ENCODE data around the gene NDUFC1. TPM values are rescaled to one million over a fixed set of nuclear protein-coding genes. Genes with fewer than 3 reads are reported as not detected.
"Not testable (repeated sequence)": the region's sequence is repeated elsewhere in the genome, so short reads cannot be mapped to it uniquely, and the experiment has no call there.

The NDUFC1 gene
- total RNA-seq, 2 experiments from 2014 or later = 43.4 to 44.2 TPM

DNA sequence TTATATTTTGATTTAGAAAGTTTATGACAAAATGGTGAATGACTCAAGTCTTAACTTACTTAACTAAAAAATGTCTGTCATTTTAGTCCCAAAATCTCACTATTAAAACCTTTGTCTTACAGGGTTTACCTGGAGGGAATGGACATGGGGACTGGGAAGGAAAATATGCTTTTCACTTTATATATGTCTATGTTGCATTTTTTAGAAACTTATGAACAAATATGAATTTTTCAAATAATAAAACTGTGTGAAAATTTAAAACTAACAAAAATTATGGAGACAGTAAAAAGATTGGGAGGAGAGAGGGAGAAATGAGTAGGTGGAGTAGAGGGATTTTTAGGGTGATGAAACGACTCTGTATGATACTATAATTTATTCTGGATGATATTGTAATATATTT is 28.4 kb downstream of the NDUFC1 start:
- H3K4me3 Mint-ChIP-seq = no peak overlapping the region
- intact Hi-C loops (cut with micrococcal nuclease) = no loop called here
- CTCF ChIA-PET = no interaction called here
- no peak for DNase-seq
- H3K4me1 Mint-ChIP-seq (ENCODE audit: low read depth) = peaks cover 2% of the 10 kb centered on the region
- H3K36me3 Mint-ChIP-seq (ENCODE audit: low read depth) = no peaks in the 10 kb centered on the region
- H3K27ac Mint-ChIP-seq = no peak overlapping the region
- no peaks in the 10 kb centered on the region for H3K9me3 Mint-ChIP-seq
- peaks cover 22% of the 10 kb centered on the region for H3K27me3 Mint-ChIP-seq (ENCODE audit: low read depth)

GRCh38 chr4:139267301-139267700 is 35.0 kb downstream of the NDUFC1 start:
- no peaks in the 10 kb centered on the region for H3K27me3 Mint-ChIP-seq (ENCODE audit: low read depth)
- H3K4me3 Mint-ChIP-seq = peak overlapping the region; percentile 52
- H3K4me1 Mint-ChIP-seq (ENCODE audit: low read depth) = peaks cover 18% of the 10 kb centered on the region
- no peak overlapping the region for H3K27ac Mint-ChIP-seq
- H3K36me3 Mint-ChIP-seq (ENCODE audit: low read depth) = no peaks in the 10 kb centered on the region
- no peak for DNase-seq
- H3K9me3 Mint-ChIP-seq = no peaks in the 10 kb centered on the region
- intact Hi-C loops (cut with micrococcal nuclease) = loop anchor here (2.0 to 5.0 kb wide), 3 partner anchors 38 to 830 kb away; no protein-coding TSS in a partner anchor
- CTCF ChIA-PET = interaction anchor here (1.3 to 2.6 kb wide), 2 partner anchors 29 to 237 kb away, joined by 5 to 16 read pairs; no protein-coding TSS in a partner anchor

GRCh38 chr4:139266583-139267257 is 35.6 kb downstream of the NDUFC1 start:
- no peaks in the 10 kb centered on the region for H3K27me3 Mint-ChIP-seq (ENCODE audit: low read depth)
- peak; percentile 91 for DNase-seq
- H3K27ac Mint-ChIP-seq = peak overlapping the region; percentile 60
- intact Hi-C loops (cut with micrococcal nuclease) = loop anchor here (1.0 to 5.0 kb wide), 13 partner anchors 14 to 831 kb away; partner anchors contain the start of genes MGARP, NDUFC1, NOCT and RAB33B
- CTCF ChIA-PET = interaction anchor here (0.7 to 2.6 kb wide), 8 partner anchors 10 to 236 kb away, joined by 3 to 16 read pairs (median 4); no protein-coding TSS in a partner anchor
- peaks cover 18% of the 10 kb centered on the region for H3K4me1 Mint-ChIP-seq (ENCODE audit: low read depth)
- no peaks in the 10 kb centered on the region for H3K9me3 Mint-ChIP-seq
- no peaks in the 10 kb centered on the region for H3K36me3 Mint-ChIP-seq (ENCODE audit: low read depth)
- peak overlapping the region; percentile 52 for H3K4me3 Mint-ChIP-seq

DNA sequence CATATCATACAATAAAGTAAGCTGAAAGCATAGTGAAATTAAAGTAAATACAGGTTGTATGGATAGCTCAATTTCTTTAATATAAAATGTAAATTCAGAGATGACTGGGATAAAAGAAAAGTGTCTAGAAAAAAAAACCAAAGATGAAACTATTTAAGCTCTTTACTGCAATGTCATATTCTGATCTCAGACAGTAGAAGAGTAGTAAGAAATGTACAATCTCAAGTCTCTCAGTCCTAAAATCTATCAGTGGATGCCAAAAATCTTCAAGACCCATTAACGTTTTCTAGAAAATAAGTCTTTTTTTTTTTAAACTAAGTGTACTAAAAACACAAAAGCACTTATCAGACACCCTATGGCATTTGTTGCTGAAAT is 36.1 kb downstream of the NDUFC1 start:
- CTCF ChIA-PET = interaction anchor here (0.6 to 2.6 kb wide), 10 partner anchors 10 to 236 kb away, joined by 3 to 16 read pairs (median 3); no protein-coding TSS in a partner anchor
- Mint-ChIP-seq H3K27ac (peak overlapping the region; percentile 60), H3K4me3 (peak overlapping the region; percentile 52), H3K9me3 (no peaks in the 10 kb centered on the region), H3K27me3 (ENCODE audit: low read depth) (no peaks in the 10 kb centered on the region), H3K4me1 (ENCODE audit: low read depth) (peaks cover 18% of the 10 kb centered on the region), H3K36me3 (ENCODE audit: low read depth) (no peaks in the 10 kb centered on the region)
- intact Hi-C loops (cut with micrococcal nuclease) = loop anchor here (1.0 to 5.0 kb wide), 13 partner anchors 14 to 831 kb away; partner anchors contain the start of genes MGARP, NDUFC1, NOCT and RAB33B
- no peak for DNase-seq

DNA sequence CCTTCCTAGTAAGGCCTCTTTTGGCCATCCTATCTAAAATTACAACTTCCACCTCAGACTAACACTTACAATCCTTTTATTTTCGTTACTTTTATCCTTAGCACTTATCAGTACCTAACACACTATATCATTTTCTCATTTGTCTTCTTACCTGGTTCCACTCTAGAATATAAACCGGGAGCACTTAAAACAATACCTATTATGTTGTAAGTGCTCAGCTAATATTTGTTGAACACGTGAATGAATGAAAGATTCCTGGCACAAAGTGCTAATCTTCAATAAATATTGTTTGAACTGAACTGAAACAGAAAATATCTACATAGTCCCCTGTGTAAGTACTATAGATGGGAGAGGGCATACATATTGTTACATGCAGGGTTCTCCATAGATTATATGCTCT is 36.6 kb downstream of the NDUFC1 start:
- H3K27me3 Mint-ChIP-seq (ENCODE audit: low read depth) = no peaks in the 10 kb centered on the region
- CTCF ChIA-PET = interaction anchor here (0.6 to 2.6 kb wide), 7 partner anchors 9 to 201 kb away, joined by 3 to 16 read pairs (median 3); no protein-coding TSS in a partner anchor
- intact Hi-C loops (cut with micrococcal nuclease) = loop anchor here (1.0 to 5.0 kb wide), 13 partner anchors 15 to 832 kb away; partner anchors contain the start of genes MGARP, NDUFC1, NOCT and RAB33B
- no peaks in the 10 kb centered on the region for H3K9me3 Mint-ChIP-seq
- DNase-seq = no peak
- H3K36me3 Mint-ChIP-seq (ENCODE audit: low read depth) = no peaks in the 10 kb centered on the region
- H3K27ac Mint-ChIP-seq = no peak overlapping the region
- no peak overlapping the region for H3K4me3 Mint-ChIP-seq
- H3K4me1 Mint-ChIP-seq (ENCODE audit: low read depth) = peaks cover 18% of the 10 kb centered on the region

GRCh38 chr4:139256349-139256748 is 45.9 kb downstream of the NDUFC1 start:
- intact Hi-C loops (cut with micrococcal nuclease) = no loop called here
- Mint-ChIP-seq H3K4me3 (no peak overlapping the region), H3K27me3 (ENCODE audit: low read depth) (peaks cover 2% of the 10 kb centered on the region), H3K27ac (no peak overlapping the region), H3K9me3 (no peaks in the 10 kb centered on the region), H3K36me3 (ENCODE audit: low read depth) (no peaks in the 10 kb centered on the region), H3K4me1 (ENCODE audit: low read depth) (no peaks in the 10 kb centered on the region)
- CTCF ChIA-PET = interaction anchor here (0.7 kb wide), 1 partner anchor 10 kb away, joined by 3 read pairs; no protein-coding TSS in a partner anchor
- no peak for DNase-seq

DNA sequence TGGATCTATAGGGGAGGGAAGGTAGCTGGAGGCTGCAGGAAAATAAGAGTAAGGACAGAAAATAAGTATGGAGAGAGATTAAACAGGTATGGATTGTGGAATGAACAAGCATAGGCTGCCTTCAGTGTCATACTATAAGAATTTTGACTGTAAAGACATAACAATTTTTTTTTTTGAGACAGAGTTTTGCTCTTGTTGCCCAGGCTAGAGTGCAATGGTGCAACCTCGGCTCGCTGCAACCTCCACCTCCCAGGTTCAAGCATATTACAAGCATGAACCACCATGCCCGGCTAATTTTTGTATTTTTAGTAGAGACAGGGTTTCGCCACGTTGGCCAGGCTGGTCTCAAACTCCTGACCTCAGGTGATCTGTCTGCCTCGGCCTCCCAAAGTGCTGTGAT is 46.7 kb downstream of the NDUFC1 start:
- H3K27ac Mint-ChIP-seq; intact Hi-C loops (cut with micrococcal nuclease); H3K4me1 Mint-ChIP-seq (ENCODE audit: low read depth); H3K9me3 Mint-ChIP-seq; H3K27me3 Mint-ChIP-seq (ENCODE audit: low read depth); CTCF ChIA-PET; H3K36me3 Mint-ChIP-seq (ENCODE audit: low read depth); H3K4me3 Mint-ChIP-seq; DNase-seq: not testable (repeated sequence)

- Mint-ChIP-seq H3K36me3 (ENCODE audit: low read depth) (no peaks in the 10 kb centered on the region), H3K4me1 (ENCODE audit: low read depth) (no peaks in the 10 kb centered on the region), H3K27me3 (ENCODE audit: low read depth) (no peaks in the 10 kb centered on the region), H3K9me3 (no peaks in the 10 kb centered on the region), H3K27ac (no peak overlapping the region), H3K4me3 (no peak overlapping the region)
- intact Hi-C loops (cut with micrococcal nuclease) = no loop called here
- no peak for DNase-seq
- CTCF ChIA-PET = interaction anchor here (0.9 to 1.4 kb wide), 2 partner anchors 22 to 43 kb away, joined by 3 to 6 read pairs; no protein-coding TSS in a partner anchor
Observed at GRCh38 chr4:139253713-139254112, 48.6 kb downstream of the NDUFC1 start.

GRCh38 chr4:139253046-139253445 is 49.2 kb downstream of the NDUFC1 start:
- Mint-ChIP-seq H3K27me3 (ENCODE audit: low read depth) (no peaks in the 10 kb centered on the region), H3K9me3 (no peaks in the 10 kb centered on the region), H3K36me3 (ENCODE audit: low read depth) (no peaks in the 10 kb centered on the region), H3K27ac (no peak overlapping the region), H3K4me1 (ENCODE audit: low read depth) (no peaks in the 10 kb centered on the region), H3K4me3 (no peak overlapping the region)
- intact Hi-C loops (cut with micrococcal nuclease) = no loop called here
- DNase-seq = no peak
- CTCF ChIA-PET = interaction anchor here (0.6 to 1.4 kb wide), 3 partner anchors 14 to 44 kb away, joined by 3 to 6 read pairs (median 3); no protein-coding TSS in a partner anchor

DNA sequence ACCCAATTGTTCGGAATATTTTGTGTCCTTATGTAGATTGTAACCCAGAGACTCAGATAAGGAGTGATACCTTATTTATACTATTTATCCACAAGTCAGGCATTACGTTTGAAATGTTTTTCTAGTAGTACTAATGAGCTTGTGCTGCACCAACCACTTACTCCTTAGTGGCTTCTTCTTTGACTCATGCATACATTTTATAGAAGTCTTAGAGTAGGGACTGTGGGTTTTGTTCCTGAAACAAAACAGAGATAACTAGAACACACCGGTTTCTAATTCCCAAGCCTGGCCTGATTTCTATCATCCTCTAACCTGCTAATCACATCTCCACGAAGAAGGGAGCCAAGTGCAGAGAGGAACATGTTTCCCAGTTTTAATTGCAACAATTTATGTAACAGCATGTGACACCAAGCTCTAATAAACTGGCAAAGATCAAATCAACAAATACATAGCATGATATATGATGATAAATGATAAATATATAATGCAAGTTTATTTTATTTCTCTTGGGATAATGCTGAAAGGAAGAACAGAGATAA is 54.5 kb downstream of the NDUFC1 start:
- H3K36me3 Mint-ChIP-seq (ENCODE audit: low read depth) = no peaks in the 10 kb centered on the region
- DNase-seq = no peak
- no peak overlapping the region for H3K4me3 Mint-ChIP-seq
- intact Hi-C loops (cut with micrococcal nuclease) = no loop called here
- no peaks in the 10 kb centered on the region for H3K4me1 Mint-ChIP-seq (ENCODE audit: low read depth)
- no peaks in the 10 kb centered on the region for H3K27me3 Mint-ChIP-seq (ENCODE audit: low read depth)
- H3K27ac Mint-ChIP-seq = no peak overlapping the region
- no peaks in the 10 kb centered on the region for H3K9me3 Mint-ChIP-seq
- CTCF ChIA-PET = interaction anchor here (0.7 kb wide), 1 partner anchor 1011 kb away, joined by 3 read pairs; no protein-coding TSS in a partner anchor

DNA sequence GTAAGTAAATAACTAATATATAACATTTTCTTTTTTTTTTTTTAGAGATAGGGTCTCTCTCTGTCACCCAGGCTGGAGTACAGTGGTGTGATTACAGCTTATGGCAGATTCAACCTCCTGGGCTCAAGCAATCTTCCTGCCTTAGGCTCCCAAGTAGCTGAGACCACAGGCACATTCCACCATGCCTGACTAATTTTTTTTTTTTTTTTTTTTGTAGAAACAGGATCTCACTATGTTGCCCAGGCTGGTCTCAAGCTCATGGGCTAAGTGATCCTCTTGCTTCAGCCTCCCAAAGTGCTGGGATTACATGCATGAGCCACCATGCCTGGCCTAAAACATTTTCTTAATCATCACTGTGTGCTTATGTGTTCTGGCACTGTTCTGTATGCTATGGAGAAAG is 55.0 kb downstream of the NDUFC1 start:
- Mint-ChIP-seq H3K4me3 (no peak overlapping the region), H3K27ac (no peak overlapping the region), H3K4me1 (ENCODE audit: low read depth) (no peaks in the 10 kb centered on the region), H3K36me3 (ENCODE audit: low read depth) (no peaks in the 10 kb centered on the region), H3K9me3 (no peaks in the 10 kb centered on the region), H3K27me3 (ENCODE audit: low read depth) (no peaks in the 10 kb centered on the region)
- no peak for DNase-seq
- intact Hi-C loops (cut with micrococcal nuclease) = no loop called here
- CTCF ChIA-PET = interaction anchor here (0.6 to 0.7 kb wide), 5 partner anchors 19 to 1011 kb away, joined by 3 to 4 read pairs (median 3); no protein-coding TSS in a partner anchor

GRCh38 chr4:139246166-139246565 is 56.1 kb downstream of the NDUFC1 start:
- no peak overlapping the region for H3K27ac Mint-ChIP-seq
- H3K4me1 Mint-ChIP-seq (ENCODE audit: low read depth) = no peaks in the 10 kb centered on the region
- intact Hi-C loops (cut with micrococcal nuclease) = no loop called here
- no peak overlapping the region for H3K4me3 Mint-ChIP-seq
- H3K27me3 Mint-ChIP-seq (ENCODE audit: low read depth) = no peaks in the 10 kb centered on the region
- no peak for DNase-seq
- CTCF ChIA-PET = interaction anchor here (1.4 kb wide), 1 partner anchor 10 kb away, joined by 3 read pairs; no protein-coding TSS in a partner anchor
- no peaks in the 10 kb centered on the region for H3K36me3 Mint-ChIP-seq (ENCODE audit: low read depth)
- no peaks in the 10 kb centered on the region for H3K9me3 Mint-ChIP-seq

Data from activated naive CD4-positive, alpha-beta T cell treated with anti-CD3 and anti-CD28 coated beads for 36 hours (primary cell).